GM19395 (cell line): ENCODE results near the gene ZBTB5.
A peak's percentile ranks its signal among the peaks of the same experiment; 100 is the strongest.
"Not testable (repeated sequence)": the region's sequence is repeated elsewhere in the genome, so short reads cannot be mapped to it uniquely, and the experiment has no call there.

Experiments
- ATAC-seq: cut with Tn5 transposase; IDR thresholded peaks from one replicate; pipeline ENCODE4 v1.9.1; 2021; ENCODE audit warnings: mild to moderate bottlenecking, moderate library complexity; ENCODE audit not compliant: unreplicated experiment

Gene ZBTB5

DNA sequence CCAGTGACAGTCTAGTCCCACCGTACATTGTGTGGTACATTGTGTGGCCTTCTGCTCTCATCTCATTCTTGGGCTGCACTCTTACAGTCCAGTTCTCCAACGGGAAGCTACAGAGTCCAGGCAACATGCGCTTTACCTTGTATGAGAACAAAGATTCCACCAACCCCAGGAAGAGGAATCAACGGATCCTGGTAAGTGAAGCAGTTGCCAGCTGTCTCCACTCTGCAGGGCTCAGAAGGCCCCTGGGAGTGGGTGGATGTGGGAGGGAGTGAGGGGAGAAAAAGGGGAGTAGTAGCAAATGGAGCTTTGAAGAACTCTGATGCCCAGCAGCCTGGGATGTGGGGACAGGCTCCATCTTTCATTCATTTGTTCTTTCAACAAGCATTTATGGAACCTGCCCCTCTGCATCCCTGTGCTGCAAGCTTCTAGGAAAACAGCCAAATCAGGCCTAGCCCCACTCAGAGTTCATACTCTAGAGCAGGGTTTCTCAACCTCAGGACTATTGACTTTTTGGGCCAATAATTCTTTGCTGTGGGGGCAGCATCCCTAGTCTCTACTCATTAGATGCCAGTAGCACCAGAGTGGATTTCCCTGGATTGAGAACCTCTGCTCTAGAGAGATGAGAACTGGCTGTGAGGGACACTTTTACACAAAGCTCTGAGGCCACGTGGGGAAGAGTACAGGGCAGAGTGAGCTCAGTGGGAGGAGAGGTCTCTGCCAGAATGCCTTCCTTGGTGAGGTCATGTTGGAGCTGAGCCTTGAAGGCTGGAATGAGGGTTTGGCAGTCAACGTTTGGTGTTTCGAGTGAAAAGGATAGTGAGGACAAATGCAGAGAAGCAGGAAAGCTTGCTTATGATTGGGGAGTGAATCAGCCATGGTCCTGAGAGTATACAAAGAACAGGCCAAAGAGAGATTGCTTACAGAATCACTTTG lies 21.6 kb upstream of the ZBTB5 start:
- ATAC-seq: no peak

GRCh38 chr9:37486256-37486615 lies 21.0 kb upstream of the ZBTB5 start:
- ATAC-seq: no peak

DNA sequence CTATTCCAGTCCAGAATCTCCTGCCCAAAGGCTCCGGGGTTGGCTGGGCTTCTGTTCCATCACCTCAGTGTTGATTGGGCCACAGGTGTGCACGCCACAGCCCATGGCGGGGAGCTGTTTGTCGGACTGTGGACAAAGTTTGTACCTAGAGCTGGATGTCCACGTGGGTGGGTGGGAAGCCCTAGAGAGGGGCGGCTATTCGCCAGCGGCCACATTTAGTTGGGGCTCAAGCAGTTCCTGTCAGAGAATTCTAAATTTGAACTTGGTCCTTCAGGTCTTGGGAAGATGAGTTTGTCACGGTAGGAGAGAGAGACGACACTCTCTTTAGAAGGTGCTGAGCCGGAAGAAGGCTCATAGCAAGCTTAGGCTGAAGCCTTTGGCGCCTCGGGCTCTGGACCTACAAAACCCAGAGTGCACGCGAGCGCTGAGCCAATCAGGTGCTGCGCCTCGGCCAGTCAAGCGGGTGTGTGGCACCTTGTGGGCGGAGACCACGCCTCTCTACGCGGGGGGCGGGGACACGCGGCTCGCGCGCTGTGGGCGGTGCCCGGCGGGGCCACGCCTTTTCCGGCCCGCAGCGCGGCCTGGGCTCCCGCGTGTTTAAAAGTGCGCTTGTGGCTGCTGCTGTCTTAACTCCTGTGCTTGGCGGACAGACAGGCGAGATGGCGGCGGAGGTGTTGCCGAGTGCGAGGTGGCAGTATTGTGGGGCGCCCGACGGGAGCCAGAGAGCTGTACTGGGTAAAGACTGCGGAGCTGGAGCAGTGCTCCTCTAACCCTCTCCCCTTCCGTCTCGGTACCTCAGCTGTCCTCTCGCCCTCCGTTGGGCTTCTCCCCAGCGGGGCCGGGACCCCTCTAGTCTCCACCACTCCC lies 20.4 kb upstream of the ZBTB5 start, which contains the start of gene POLR1E:
Gene POLR1E (plus strand): TSS at position 560 of the 867 bp plus-strand sequence. CDS start 100 bp downstream, at position 660.
- ATAC-seq: peak; percentile 97

DNA sequence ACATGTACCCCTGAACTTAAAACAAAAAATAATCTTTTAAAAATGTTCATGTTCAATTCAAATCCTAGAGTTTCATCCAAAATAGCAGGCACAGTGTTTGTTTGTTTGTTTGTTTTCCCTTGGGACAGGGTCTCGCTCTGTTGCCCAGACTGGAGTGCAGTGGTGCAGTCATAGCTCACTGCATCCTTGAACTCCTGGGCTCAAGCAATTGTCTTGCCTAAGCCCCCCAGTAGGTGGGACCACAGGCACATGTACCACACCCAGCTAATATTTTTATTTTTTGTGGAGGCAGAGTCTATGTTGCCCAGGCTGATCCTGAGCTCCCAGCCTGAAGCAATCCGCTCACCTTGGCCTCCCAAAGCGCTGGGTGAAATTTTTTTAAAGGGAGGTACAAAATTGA lies 15.5 kb upstream of the ZBTB5 start:
- ATAC-seq: no peak

DNA sequence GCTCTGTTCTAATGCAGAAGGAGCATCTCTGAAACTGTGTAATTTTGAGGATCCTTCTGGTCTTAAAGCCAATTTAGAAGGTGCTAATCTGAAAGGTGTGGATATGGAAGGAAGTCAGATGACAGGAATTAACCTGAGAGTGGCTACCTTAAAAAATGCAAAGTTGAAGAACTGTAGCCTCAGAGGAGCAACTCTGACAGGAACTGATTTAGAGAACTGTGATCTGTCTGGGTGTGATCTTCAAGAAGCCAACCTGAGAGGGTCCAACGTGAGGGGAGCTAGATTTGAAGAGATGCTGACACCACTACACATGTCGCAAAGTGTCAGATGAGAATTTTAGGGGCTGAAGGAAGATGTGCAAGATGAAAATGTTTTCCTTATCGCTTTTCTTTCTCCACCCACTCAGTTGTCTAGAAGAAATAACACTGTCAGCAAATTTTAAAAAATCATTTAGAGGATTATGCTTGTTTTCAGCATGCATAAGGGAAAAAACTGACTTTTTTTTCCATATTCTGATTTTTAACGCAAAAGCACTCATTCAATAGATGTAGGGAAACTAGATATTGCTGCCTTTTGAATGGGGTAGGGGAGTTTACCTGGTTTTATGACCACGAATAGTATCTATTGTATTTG lies 12.9 kb upstream of the ZBTB5 start:
- not testable (repeated sequence) for ATAC-seq

DNA sequence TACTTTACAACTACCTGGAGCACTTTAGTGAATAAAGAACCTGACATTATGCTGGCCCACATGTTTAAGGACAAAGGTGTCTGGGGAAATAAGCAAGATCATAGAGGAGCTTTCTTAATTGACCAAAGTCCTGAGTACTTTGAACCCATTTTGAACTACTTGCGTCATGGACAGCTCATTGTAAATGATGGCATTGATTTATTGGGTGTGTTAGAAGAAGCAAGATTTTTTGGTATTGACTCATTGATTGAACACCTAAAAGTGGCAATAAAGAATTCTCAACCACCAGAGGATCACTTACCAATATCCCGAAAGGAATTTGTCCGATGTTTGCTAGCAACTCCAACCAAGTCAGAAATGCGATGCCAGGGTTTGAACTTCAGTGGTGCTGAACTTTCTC lies 12.2 kb upstream of the ZBTB5 start:
- not testable (repeated sequence) for ATAC-seq

- no peak for ATAC-seq
These were observed 11.7 kb upstream of the ZBTB5 start for GRCh38 chr9:37476930-37477329.

- no peak for ATAC-seq
These were observed 9.2 kb upstream of the ZBTB5 start for GRCh38 chr9:37474438-37474837.

DNA sequence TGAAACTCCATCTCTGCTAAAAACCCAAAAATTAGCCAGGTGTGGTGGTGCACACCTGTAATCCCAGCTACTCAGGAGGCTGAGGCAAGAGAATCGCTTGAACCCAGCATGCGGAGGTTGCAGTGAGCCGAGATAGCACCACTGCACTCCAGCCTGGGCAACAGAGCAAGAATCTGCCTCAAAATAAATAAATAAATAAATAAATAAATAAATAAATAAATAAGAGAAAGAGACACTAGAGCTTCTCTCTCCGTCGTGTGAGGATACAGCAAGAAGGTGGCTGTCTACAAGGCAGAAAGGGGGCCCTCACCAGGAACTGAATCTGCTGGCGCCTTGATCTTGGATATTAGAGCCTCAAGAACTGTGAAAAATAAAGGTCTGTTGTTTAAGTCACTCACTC lies 8.7 kb upstream of the ZBTB5 start:
- ATAC-seq: not testable (repeated sequence)

- no peak for ATAC-seq
These were observed 6.9 kb upstream of the ZBTB5 start for GRCh38 chr9:37471942-37472684.

GRCh38 chr9:37468620-37469019 lies 3.4 kb upstream of the ZBTB5 start:
- ATAC-seq: no peak

DNA sequence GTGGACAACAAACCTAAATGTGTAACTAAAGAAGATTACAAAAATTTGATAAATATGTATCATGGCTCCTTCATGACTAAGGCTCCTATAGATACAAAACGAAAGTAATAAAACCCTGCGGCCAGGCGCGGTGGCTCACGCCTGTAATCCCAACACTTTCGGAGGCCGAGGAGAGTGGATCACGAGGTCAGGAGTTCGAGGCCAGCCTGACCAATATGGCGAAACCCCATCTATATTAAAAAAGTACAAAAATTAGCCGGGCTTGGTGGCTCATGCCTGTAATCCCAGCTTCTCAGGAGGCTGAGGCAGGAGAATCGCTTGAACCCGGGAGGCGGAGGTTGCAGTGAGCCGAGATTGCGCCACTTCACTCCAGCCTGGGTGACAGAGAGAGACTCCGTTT lies 2.3 kb upstream of the ZBTB5 start:
- ATAC-seq: not testable (repeated sequence)

DNA sequence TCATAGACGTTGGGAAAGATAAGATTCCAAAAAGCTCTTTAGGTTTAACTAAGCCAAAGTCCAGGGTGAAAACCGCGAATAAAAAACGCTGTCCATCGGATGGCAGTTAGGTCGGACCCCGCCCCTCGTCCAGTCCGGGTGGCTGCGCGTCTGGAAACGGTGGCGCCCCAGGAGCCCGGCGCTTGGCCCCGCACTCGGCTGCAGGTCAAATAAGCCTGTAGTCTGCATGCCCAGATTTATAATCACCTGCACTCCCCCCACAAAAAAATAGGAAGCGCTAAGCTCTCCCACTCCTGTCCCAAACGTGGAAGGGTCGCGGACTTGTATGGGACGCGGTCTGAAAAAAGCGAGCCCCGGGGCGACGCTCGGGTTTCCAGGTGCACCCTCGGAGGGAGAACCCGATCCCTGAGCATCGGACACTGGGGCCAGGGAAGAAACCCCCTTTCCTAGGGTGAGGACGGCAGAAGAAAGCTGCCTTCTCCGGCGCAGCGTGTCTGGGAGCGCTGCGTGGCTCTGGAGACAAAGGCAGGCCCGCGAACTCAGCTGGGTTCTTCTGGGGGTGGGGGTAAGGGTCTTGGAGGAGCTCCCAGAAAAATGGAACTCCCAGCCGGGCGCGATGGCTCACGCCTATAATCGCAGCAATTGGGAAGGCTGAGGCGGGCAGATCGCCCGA lies 923 bp upstream of the ZBTB5 start:
- peak; percentile 13 for ATAC-seq

DNA sequence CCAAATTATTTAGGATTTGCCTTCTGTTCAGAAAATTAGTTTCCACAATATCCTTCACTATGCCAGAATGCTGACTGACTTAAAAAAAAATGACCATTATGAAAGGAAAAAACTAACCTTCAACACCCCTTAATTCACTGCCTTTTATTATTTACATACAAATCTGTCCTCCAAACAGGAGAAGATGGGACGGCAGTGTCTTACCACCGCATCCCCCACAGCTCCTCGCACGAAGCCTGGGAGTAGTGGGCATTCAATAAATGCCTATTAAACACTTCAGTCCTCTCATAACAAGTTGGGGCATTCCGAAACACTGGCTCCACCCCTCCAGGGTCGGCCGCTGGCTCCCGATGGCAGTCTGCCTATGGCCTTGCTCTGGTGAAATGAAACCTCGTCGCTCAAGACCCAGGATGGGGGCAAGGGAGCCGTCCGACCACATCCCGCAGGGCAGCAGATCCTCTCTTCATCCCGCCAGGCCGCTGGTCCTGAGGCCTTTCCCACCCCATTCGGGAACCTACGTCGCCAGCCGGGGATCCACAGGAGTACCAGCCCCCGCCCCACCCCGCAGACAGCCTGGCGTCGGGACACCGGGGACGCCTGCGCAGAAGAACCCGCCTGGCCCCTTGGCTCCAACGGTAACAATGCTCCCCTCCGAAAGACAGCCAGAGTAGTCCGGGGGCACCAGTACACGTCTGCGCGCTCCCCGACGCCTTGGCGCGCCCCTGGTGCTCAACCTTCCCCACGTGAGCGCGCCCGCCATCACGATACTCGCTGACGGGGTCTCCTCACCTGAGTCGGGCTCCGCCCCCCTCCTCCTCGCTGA lies 613 bp downstream of the ZBTB5 start:
- ATAC-seq: peak; percentile 22

GRCh38 chr9:37464006-37464405 lies 1.2 kb downstream of the ZBTB5 start:
- no peak for ATAC-seq

DNA sequence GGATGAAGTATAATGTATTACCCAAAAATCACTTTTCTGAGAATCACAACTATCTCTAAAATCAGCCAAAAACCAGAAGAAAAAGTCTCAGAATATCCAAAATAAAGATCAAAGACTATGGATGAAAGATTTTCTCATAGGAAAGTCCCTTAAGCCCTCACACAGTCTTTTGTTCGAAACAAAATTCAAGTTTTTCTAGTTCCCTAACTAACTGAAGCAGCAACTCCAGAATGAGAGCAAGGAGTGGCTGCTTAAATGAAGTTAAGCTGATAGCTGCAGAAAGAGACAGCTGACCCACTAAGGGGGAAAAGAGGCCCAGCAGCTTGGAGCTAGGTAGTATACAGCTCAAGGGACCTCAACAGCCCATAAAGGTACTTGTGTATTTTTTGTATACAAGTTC lies 8.4 kb downstream of the ZBTB5 start:
- ATAC-seq: no peak

GRCh38 chr9:37455884-37456647 lies 9.2 kb downstream of the ZBTB5 start:
- ATAC-seq: no peak

DNA sequence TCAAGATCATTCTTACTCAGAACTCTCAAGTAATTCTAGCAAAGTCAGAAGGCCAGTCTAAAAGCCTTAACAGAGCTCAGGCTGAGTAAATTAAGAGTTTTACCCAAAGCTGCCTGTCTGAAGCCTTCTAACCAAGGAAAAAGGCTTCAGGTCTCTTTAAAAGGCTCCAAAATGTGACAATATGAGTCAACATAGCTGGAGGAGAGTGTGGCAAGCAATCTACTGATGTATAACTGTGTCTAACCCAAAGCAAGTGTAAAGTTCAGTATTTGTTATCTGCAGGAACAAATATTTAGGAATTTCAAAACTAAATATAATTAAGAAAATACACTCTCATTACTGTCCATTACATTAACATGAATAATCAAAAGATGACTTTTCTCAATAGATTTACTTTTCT lies 11.0 kb downstream of the ZBTB5 start:
- no peak for ATAC-seq
